Activated B cell treated with CpG ODN at 0.5 μM for 24 hours (primary cell): ENCODE measurements around the gene EDC4. TPM values are rescaled to one million over a fixed set of nuclear protein-coding genes. Genes with fewer than 3 reads are reported as not detected.
A peak's percentile ranks its signal among the peaks of the same experiment; 100 is the strongest.

Experiments
- ATAC-seq: fragments of 200-7000 bp; cut with Tn5 transposase; one replicate; pipeline ENCODE4 v1.10.0; 2021; ENCODE audit warnings: low read depth, mild to moderate bottlenecking, moderate library complexity
- CTCF ChIA-PET: fragments of 350-600 bp; sonication (Branson Sonifier 250); formaldehyde crosslinking; loops from one replicate; lab custom pipeline; 2021; ENCODE audit warnings: antibody characterized with exemption; lab: Charles Lee
- POLR2A ChIA-PET: fragments of 350-600 bp; sonication (Branson Sonifier 250); formaldehyde crosslinking; loops from one replicate; lab custom pipeline; 2021; ENCODE audit warnings: antibody characterized with exemption; lab: Charles Lee
- DNase-seq: peaks from one replicate; pipeline ENCODE4 v3.0.0; 2022
- H3K27ac Mint-ChIP-seq: one replicate; pipeline ENCODE4 v1.8.0; 2020; ENCODE audit warnings: mixed read lengths
- H3K27me3 Mint-ChIP-seq: one replicate; pipeline ENCODE4 v1.8.0; 2021; ENCODE audit warnings: mixed read lengths
- H3K36me3 Mint-ChIP-seq: one replicate; pipeline ENCODE4 v1.8.0; 2021; ENCODE audit warnings: low read depth, mixed read lengths
- H3K4me1 Mint-ChIP-seq: one replicate; pipeline ENCODE4 v1.8.0; 2021; ENCODE audit warnings: mixed read lengths
- H3K4me3 Mint-ChIP-seq: one replicate; pipeline ENCODE4 v1.8.0; 2020; ENCODE audit warnings: mild to moderate bottlenecking, mixed read lengths
- H3K9me3 Mint-ChIP-seq: one replicate; pipeline ENCODE4 v1.8.0; 2020; ENCODE audit warnings: mixed read lengths
- intact Hi-C: fragments of 100-400 bp; cut with micrococcal nuclease; formaldehyde crosslinking; loops from one replicate; pipeline ENCODE4 v1.15.1; 2024
- total RNA-seq: library from RNA; stranded (reverse); gene quantifications from 2 replicates; pipeline ENCODE4 v1.2.3, GENCODE V29; 2022
- TF ChIP-seq, protein P1 (sequence below): fragments of 200-600 bp; IDR thresholded peaks from one replicate; pipeline ENCODE4 v1.8.0; 2022; ENCODE audit warnings: antibody characterized with exemption, mild to moderate bottlenecking

EDC4 gene
- total RNA-seq, 1 donor from 2014 or later = 71.5 TPM

DNA sequence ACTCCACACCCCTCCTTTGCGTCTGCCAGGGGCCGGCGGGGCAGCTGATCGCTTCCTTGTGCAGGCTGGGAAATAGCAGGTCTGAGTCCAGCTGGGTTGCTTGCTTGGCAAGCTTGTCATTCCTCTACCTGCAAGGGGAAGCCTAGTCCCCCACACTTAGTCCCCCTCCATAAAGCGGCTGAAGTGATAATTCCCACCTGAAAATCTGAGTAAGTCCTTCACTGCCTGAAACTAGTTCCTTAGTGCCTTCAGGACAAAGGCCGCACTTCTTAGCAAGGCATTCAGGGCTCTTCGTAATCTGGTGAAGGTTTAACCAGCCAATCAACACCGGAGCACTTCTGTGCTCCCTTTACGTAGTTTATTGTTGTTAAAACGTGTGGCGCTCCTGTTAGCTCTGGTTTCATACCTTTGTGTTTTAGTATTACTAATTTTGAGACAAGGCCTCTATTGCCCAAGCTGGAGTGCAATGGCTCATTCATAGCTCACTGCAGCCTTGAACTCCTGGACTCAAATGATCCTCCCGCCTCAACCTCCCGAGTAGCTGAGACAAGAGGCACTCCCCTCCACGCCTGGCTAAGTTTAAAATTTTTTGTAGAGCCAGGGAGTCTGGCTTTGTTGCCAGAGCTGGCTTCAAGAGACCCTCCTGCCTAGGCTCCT lies 21.0 kb downstream of the EDC4 start:
- ChIA-PET POLR2A (interaction anchor here (0.5 to 1.9 kb wide), 4 partner anchors 32 to 327 kb away, joined by 3 to 15 read pairs (median 4); partner anchors contain the start of genes DDX28, DUS2 and PSMB10), CTCF (interaction anchor here (1.4 kb wide), 1 partner anchor 77 kb away, joined by 3 read pairs; no protein-coding TSS in a partner anchor)
- DNase-seq = no peak
- TF ChIP-seq, protein P1, sequence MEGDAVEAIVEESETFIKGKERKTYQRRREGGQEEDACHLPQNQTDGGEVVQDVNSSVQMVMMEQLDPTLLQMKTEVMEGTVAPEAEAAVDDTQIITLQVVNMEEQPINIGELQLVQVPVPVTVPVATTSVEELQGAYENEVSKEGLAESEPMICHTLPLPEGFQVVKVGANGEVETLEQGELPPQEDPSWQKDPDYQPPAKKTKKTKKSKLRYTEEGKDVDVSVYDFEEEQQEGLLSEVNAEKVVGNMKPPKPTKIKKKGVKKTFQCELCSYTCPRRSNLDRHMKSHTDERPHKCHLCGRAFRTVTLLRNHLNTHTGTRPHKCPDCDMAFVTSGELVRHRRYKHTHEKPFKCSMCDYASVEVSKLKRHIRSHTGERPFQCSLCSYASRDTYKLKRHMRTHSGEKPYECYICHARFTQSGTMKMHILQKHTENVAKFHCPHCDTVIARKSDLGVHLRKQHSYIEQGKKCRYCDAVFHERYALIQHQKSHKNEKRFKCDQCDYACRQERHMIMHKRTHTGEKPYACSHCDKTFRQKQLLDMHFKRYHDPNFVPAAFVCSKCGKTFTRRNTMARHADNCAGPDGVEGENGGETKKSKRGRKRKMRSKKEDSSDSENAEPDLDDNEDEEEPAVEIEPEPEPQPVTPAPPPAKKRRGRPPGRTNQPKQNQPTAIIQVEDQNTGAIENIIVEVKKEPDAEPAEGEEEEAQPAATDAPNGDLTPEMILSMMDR = no peak
- ATAC-seq = no peak
- intact Hi-C loops = loop anchor here (1.0 to 2.0 kb wide), 8 partner anchors 21 to 191 kb away; partner anchors contain the start of genes DDX28, DUS2, EDC4 and NFATC3
- Mint-ChIP-seq H3K27ac (peak overlapping the region; percentile 86), H3K27me3 (no peaks in the 10 kb centered on the region), H3K4me3 (peak overlapping the region; percentile 94), H3K4me1 (peaks cover 31% of the 10 kb centered on the region), H3K9me3 (no peaks in the 10 kb centered on the region), H3K36me3 (peaks cover 8% of the 10 kb centered on the region)

DNA sequence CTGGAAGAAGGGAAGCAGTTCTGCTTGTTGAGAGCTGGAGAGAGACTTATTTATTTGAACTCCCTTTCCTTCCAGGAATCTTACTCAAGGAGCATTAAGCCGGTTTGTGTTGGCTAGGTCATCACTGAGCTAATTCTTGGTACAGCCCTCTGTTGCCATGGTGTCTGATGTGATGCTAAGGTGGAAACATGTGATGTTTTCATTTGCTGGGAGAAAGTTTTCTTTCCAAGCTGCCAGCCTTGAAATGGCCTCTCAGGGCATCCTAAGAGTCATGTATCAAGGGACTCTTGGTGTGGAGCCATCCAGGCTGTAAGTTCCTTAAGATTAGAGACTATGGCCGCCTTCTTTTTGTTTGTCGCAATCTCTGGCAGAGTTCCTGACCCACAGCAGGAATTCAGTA lies 24.4 kb downstream of the EDC4 start:
- ATAC-seq (no peak), DNase-seq (no peak)
- Mint-ChIP-seq H3K4me1 (peaks cover 31% of the 10 kb centered on the region), H3K4me3 (no peak overlapping the region), H3K27me3 (no peaks in the 10 kb centered on the region), H3K9me3 (no peaks in the 10 kb centered on the region), H3K36me3 (peaks cover 14% of the 10 kb centered on the region), H3K27ac (no peak overlapping the region)
- TF ChIP-seq, protein P1 = no peak
- ChIA-PET POLR2A (interaction anchor here (0.9 kb wide), 1 partner anchor 13 kb away, joined by 3 read pairs; no protein-coding TSS in a partner anchor), CTCF (interaction anchor here (0.8 to 1.1 kb wide), 3 partner anchors 13 to 38 kb away, joined by 3 read pairs; no protein-coding TSS in a partner anchor)
- intact Hi-C loops = no loop called here

DNA sequence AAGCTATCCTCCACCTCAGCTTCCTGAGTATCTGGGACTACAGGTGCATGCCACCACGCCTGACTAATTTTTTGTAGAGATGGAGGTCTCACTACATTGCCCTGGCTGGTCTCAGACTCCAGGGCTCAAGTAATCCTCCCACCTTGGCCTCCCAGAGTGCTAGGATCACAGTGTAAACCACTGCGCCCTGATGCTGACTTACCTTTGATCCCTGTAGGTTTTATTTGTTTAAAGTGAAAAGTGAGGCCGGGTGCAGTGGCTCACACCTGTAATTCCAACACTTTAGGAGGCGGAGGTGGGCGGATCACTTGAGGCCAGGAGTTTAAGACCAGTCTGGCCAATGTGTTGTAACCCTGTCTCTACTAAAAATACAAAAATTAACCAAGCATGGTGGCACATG lies 28.9 kb downstream of the EDC4 start:
- ChIA-PET CTCF (interaction anchor here (1.0 kb wide), 1 partner anchor 18 kb away, joined by 3 read pairs; no protein-coding TSS in a partner anchor), POLR2A (interaction anchor here (0.7 kb wide), 1 partner anchor 113 kb away, joined by 4 read pairs; no protein-coding TSS in a partner anchor)
- Mint-ChIP-seq H3K27me3 (no peaks in the 10 kb centered on the region), H3K9me3 (no peaks in the 10 kb centered on the region), H3K27ac (no peak overlapping the region), H3K4me3 (no peak overlapping the region), H3K4me1 (peaks cover 7% of the 10 kb centered on the region), H3K36me3 (peaks cover 26% of the 10 kb centered on the region)
- intact Hi-C loops = no loop called here
- ATAC-seq (no peak), DNase-seq (no peak)
- TF ChIP-seq, protein P1 = no peak

DNA sequence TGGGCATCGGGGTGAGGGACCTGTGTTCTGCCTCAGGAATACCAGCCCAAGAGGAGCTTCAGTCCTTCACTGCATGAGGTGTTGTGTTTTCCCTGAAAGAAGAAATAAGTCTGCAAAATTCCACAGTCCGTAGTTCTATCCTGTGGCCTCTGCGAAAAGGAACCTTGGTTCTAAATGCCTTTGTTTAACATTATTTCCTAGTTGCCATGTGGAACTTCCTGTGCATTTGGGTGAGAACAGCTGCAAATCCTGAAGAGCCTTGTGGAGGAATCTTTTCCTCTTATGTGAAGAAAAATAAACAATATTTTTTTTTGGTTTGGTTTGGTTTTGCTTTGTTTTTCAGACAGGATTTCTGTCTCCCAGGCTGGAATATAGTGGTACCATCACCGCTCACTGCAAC lies 30.0 kb downstream of the EDC4 start:
- Mint-ChIP-seq H3K27ac (no peak overlapping the region), H3K27me3 (no peaks in the 10 kb centered on the region), H3K36me3 (peaks cover 25% of the 10 kb centered on the region), H3K4me3 (no peak overlapping the region), H3K4me1 (no peaks in the 10 kb centered on the region), H3K9me3 (no peaks in the 10 kb centered on the region)
- ATAC-seq (no peak), DNase-seq (no peak)
- ChIA-PET CTCF (interaction anchor here (0.7 kb wide), 1 partner anchor 19 kb away, joined by 3 read pairs; no protein-coding TSS in a partner anchor), POLR2A (no interaction called here)
- TF ChIP-seq, protein P1 = no peak
- intact Hi-C loops = no loop called here
